ENCODE measurements around the gene CCDC18.
"Not testable (repeated sequence)": the region's sequence is repeated elsewhere in the genome, so short reads cannot be mapped to it uniquely, and the experiment has no call there.

CCDC18 gene

DNA sequence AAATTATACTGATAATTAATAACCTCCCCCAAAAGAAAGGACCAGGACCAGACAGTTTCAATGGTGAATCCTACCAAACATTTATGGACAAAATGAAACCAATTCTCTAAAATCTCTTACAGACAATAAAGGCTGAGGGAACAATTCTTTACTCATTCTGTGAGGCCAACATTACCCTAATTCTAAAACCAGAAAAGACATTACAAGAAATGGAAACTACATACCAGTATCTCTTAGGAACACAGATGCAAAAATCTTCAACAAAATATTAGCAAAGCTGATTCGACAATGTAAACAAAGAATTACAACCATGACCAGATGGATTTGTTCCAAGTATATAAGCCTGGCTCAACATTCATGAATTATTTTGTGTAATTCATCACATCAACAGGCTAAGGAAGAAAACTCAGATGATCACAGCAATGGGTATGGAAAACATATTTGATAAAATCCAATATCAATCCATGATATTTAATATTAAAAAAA lies 8.9 kb upstream of the CCDC18 start:
- no peaks in the 10 kb centered on the region for H3K27me3 ChIP-seq

DNA sequence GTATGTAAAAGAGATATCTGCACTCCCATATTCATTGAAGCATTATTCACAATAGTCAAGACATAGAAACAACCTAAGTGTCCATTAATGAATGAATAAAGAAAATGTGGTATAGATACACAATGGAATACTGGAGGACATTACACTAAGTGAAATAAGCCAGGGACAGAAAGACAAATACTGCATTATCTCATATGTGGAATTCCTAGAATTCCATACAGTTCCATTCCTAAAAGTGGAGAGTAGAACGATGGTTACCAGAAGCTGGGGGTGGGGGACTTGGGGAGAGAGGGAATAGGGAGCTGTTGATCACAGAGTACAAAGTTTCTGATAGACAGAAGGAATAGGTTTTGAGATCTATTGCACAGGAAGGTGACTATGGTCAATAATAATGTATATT lies 7.7 kb upstream of the CCDC18 start:
- peaks cover 28% of the 10 kb centered on the region for H3K9me3 ChIP-seq
- no peaks in the 10 kb centered on the region for H3K27me3 ChIP-seq
- 0 out of 2 replicates have a peak overlapping the region, but pooled peaks have one; percentile 64 for H3K4me2 ChIP-seq
- no peak overlapping the region for H3K4me3 ChIP-seq
- TF ChIP-seq Cebpa-rat (IDR thresholded peaks at IDR 0.05): no peak
- no peak overlapping the region for H3K27ac ChIP-seq
- peaks cover 84% of the 10 kb centered on the region for H4K20me1 ChIP-seq
- H3K4me1 ChIP-seq: peaks cover 27% of the 10 kb centered on the region
- H3K9ac ChIP-seq: no peak overlapping the region
- H3K36me3 ChIP-seq: peaks cover 45% of the 10 kb centered on the region

More for the DNA sequence above, 8.9 kb upstream of the CCDC18 start:
- Histone ChIP-seq H3K36me3 (peaks cover 49% of the 10 kb centered on the region), H3K4me1 (peaks cover 18% of the 10 kb centered on the region), H3K4me2 (peak overlapping the region; percentile 64), H3K9me3 (peaks cover 38% of the 10 kb centered on the region), H3K4me3 (peak overlapping the region; percentile 27), H3K27ac (no peak overlapping the region), H4K20me1 (peaks cover 73% of the 10 kb centered on the region), H3K9ac (no peak overlapping the region)
- TF ChIP-seq Cebpa-rat (IDR thresholded peaks at IDR 0.05): no peak

- H3K27ac ChIP-seq, H3K4me2 ChIP-seq, H3K27me3 ChIP-seq, H3K4me3 ChIP-seq, H3K9ac ChIP-seq: not testable (repeated sequence)
- Histone ChIP-seq H3K9me3 (peaks cover 15% of the 10 kb centered on the region), H3K4me1 (peaks cover 38% of the 10 kb centered on the region), H3K36me3 (peaks cover 36% of the 10 kb centered on the region), H4K20me1 (peaks cover 93% of the 10 kb centered on the region)
Measured at GRCh38 chr1:93174638-93175037, 5.9 kb upstream of the CCDC18 start.

GRCh38 chr1:93177991-93178390 lies 2.5 kb upstream of the CCDC18 start:
- Histone ChIP-seq H3K27ac (no peak overlapping the region), H3K4me2 (peak overlapping the region; percentile 84), H3K4me1 (peaks cover 34% of the 10 kb centered on the region), H3K36me3 (peaks cover 23% of the 10 kb centered on the region), H3K4me3 (peak overlapping the region; percentile 90), H3K9ac (peak overlapping the region; percentile 89), H4K20me1 (peaks cover 60% of the 10 kb centered on the region), H3K27me3 (no peaks in the 10 kb centered on the region), H3K9me3 (peaks cover 3% of the 10 kb centered on the region; the same call in 1 of the 2 replicates)
- TF ChIP-seq Cebpa-rat (IDR thresholded peaks at IDR 0.05): no peak

GRCh38 chr1:93178418-93178817 lies 2.1 kb upstream of the CCDC18 start:
- peak overlapping the region; percentile 90 for H3K4me3 ChIP-seq
- peaks cover 23% of the 10 kb centered on the region for H3K36me3 ChIP-seq
- peak overlapping the region; percentile 84 for H3K4me2 ChIP-seq
- H3K27ac ChIP-seq: no peak overlapping the region
- H3K4me1 ChIP-seq: peaks cover 34% of the 10 kb centered on the region
- peaks cover 3% of the 10 kb centered on the region; the same call in 1 of the 2 replicates for H3K9me3 ChIP-seq
- H4K20me1 ChIP-seq: peaks cover 56% of the 10 kb centered on the region
- H3K27me3 ChIP-seq: no peaks in the 10 kb centered on the region
- peak overlapping the region; percentile 89 for H3K9ac ChIP-seq
- no peak for TF ChIP-seq Cebpa-rat (IDR thresholded peaks at IDR 0.05)

DNA sequence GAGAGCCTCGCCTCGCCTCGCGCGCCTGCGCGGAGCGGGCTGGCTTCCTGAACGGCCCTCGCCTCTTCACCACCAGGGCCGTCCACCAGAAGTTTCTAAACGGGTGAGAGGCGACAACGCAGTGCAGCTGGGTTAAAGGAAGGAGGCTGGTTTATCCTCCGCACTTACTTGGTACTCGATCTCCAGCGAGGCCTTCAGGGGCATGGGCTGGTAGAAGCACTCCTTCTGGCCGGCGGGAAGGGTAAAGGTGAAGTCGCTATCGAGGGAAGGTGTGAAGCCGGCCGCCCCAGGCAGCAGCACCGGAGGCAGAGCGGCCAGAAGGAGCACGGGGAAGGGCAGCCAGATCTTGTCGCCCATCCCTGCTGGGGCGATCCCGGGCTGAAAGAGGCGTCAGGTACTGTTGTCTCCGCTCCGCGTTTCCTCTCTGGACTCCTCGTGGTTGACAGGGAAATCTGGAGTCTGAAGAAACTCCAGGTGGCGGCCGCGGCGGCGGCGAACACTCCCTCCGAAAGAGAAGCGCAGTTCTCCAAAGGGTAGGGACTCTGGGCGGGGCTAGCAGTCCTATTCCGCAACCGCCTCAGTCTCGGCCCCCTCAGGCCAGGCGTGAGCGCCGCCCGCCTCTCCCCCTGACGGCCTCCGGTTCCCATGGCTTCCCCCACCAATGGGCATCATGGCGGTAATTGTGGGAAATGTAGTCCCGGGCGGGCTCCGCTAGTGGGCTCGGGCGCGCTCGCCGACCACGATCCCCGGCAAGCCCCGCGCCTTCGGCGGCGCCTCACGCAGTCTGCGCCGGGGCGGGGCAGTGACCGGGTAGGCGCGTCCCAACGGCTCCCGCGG lies 420 bp upstream of the CCDC18 start, which contains the start of gene TMED5:
Gene TMED5 (minus strand): TSS at position 528 of the 837 bp plus-strand sequence. CDS start 171 bp downstream, at position 357.
- Histone ChIP-seq H3K27ac (peak within 1 kb of the TSS; percentile 89), H3K4me1 (peaks cover 34% of the 10 kb centered on the region), H3K4me2 (peak within 1 kb of the TSS; percentile 86), H3K4me3 (peak within 1 kb of the TSS; percentile 90), H3K9ac (peak within 1 kb of the TSS; percentile 90), H3K36me3 (peaks cover 16% of the 10 kb centered on the region), H3K27me3 (no peaks in the 10 kb centered on the region), H3K9me3 (no peaks in the 10 kb centered on the region), H4K20me1 (peaks cover 42% of the 10 kb centered on the region)
- peak; percentile 80; the same call in 1 of the 2 replicates for TF ChIP-seq Cebpa-rat (IDR thresholded peaks at IDR 0.05)

DNA sequence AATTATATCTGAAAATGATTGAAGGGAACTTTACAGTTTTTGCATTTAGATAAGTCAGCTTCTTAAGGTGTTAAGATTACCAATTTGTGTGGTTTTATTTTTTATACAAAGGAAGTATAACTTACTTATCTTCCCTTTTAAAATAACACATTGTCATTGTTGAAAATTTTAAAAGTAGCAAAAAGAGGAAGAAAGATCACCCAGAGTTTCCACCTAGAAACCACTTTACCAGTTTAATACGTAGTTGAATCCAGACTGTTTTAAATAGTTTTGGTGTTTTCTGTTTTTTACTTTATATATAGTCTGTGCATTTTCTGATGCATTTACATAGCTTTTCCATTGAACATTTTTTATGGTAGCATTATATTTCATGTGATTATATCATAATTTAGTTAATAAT lies 6.1 kb downstream of the CCDC18 start:
- Histone ChIP-seq H3K27me3 (no peaks in the 10 kb centered on the region), H3K4me2 (no peak overlapping the region), H3K4me1 (peaks cover 28% of the 10 kb centered on the region), H3K9ac (no peak overlapping the region), H3K36me3 (peaks cover 12% of the 10 kb centered on the region), H3K4me3 (no peak overlapping the region), H3K9me3 (no peaks in the 10 kb centered on the region), H3K27ac (no peak overlapping the region), H4K20me1 (no peaks in the 10 kb centered on the region)
- TF ChIP-seq Cebpa-rat (IDR thresholded peaks at IDR 0.05): no peak

DNA sequence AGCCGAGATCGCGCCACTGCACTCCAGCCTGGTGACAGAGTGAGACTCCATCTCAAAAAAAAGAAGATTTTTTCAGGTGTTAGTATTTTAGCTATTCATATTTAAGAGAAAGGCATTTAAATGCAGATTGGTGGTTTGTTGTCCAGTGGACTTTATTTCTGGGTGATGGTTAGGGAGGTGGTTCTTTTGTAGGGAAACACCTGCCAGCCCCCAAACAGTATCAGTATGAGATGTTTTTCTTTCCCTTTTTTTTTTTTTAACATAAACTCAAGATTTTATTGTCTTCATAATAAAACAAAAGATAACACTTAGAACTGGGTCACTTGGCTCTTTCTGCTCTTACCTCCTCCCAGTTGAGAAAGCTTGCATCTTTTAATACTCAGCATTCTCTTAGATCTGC lies 9.9 kb downstream of the CCDC18 start:
- no peak overlapping the region for H3K9ac ChIP-seq
- no peaks in the 10 kb centered on the region for H3K9me3 ChIP-seq
- no peak for TF ChIP-seq Cebpa-rat (IDR thresholded peaks at IDR 0.05)
- H3K36me3 ChIP-seq: peaks cover 29% of the 10 kb centered on the region
- H3K4me3 ChIP-seq: no peak overlapping the region
- H3K27me3 ChIP-seq: no peaks in the 10 kb centered on the region
- H4K20me1 ChIP-seq: no peaks in the 10 kb centered on the region
- peaks cover 19% of the 10 kb centered on the region for H3K4me1 ChIP-seq
- H3K4me2 ChIP-seq: peak overlapping the region; percentile 39
- H3K27ac ChIP-seq: no peak overlapping the region

- Histone ChIP-seq H3K27ac (no peak overlapping the region), H3K9me3 (no peaks in the 10 kb centered on the region), H3K36me3 (peaks cover 49% of the 10 kb centered on the region), H3K27me3 (no peaks in the 10 kb centered on the region), H4K20me1 (no peaks in the 10 kb centered on the region), H3K9ac (no peak overlapping the region), H3K4me1 (peaks cover 12% of the 10 kb centered on the region), H3K4me3 (no peak overlapping the region), H3K4me2 (no peak overlapping the region)
- TF ChIP-seq Cebpa-rat (IDR thresholded peaks at IDR 0.05): no peak
Measured at GRCh38 chr1:93194231-93194990, 13.9 kb downstream of the CCDC18 start.

All from BLaER1 (cell line).